Upper lobe of right lung (tissue), 1 donor: ENCODE data around the gene PPP2R2C. TPM values are rescaled to one million over a fixed set of nuclear protein-coding genes. Genes with fewer than 3 reads are reported as not detected.

Experiments used
- ATAC-seq: fragments of 200-7000 bp; cut with Tn5 transposase; one replicate; pipeline ENCODE4 v1.9.1; 2020; ENCODE audit warnings: mild to moderate bottlenecking, moderate library complexity
- DNase-seq: peaks from one replicate; pipeline ENCODE4 v3.0.0-alpha.2; 2020
- H3K27ac ChIP-seq: fragments of 200-600 bp; one replicate; pipeline ENCODE4 v1.8.0; 2022
- H3K27me3 ChIP-seq: fragments of 200-600 bp; one replicate; pipeline ENCODE4 v1.8.0; 2022; ENCODE audit warnings: mild to moderate bottlenecking
- H3K36me3 ChIP-seq: fragments of 200-600 bp; one replicate; pipeline ENCODE4 v1.8.0; 2022
- H3K4me1 ChIP-seq: fragments of 200-600 bp; one replicate; pipeline ENCODE4 v1.8.0; 2022
- H3K4me3 ChIP-seq: fragments of 200-600 bp; one replicate; pipeline ENCODE4 v1.8.0; 2022; ENCODE audit warnings: mild to moderate bottlenecking
- H3K9me3 ChIP-seq: fragments of 200-600 bp; one replicate; pipeline ENCODE4 v1.8.0; 2022
- intact Hi-C: fragments of 100-400 bp; cut with DNase I; formaldehyde crosslinking; loops from one replicate; pipeline ENCODE4 v1.11.0; 2022
- total RNA-seq: library from RNA; stranded (reverse); fragmentation: NEBNext Ultra II Directional; extraction: Animal tissue kit (Norgen Biotek cat#: 25700); gene quantifications from one replicate; pipeline ENCODE4 v1.2.1, GENCODE V29; 2021
- TF ChIP-seq, protein P1 (sequence below): fragments of 200-600 bp; IDR thresholded peaks from one replicate; pipeline ENCODE4 v1.8.0; 2022; ENCODE audit warnings: antibody characterized with exemption
- donor health status: DM: no; HTN: yes; CAD: no; lungs with severe emphysema.

The PPP2R2C gene
- total RNA-seq, 1 donor from 2014 or later: 0.09 TPM

DNA sequence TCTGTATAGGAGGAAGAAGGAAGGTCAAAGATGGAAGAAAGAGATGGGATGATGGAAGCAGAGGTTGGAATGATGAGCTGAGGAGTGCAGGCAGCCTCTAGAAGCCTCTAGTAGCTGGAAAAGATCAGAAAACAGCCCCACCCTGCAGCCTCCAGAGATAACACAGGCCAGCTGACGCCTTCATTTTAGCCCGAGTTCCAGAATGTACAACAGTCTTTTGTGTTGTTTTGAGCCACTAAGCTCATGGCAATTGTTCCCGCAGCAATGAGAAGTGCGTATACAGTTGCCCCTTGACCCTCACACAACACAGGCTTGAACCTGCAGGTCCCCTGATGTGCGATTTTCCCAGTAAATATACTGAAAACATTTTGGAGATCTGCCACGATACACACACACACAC is 130.7 kb downstream of the PPP2R2C start:
- Histone ChIP-seq H3K27me3 (peaks cover 39% of the 10 kb centered on the region), H3K9me3 (no peaks in the 10 kb centered on the region), H3K4me3 (no peak overlapping the region), H3K4me1 (no peaks in the 10 kb centered on the region), H3K27ac (no peak overlapping the region), H3K36me3 (no peaks in the 10 kb centered on the region)
- intact Hi-C loops: no loop called here
- ATAC-seq: no peak
- TF ChIP-seq, protein P1, sequence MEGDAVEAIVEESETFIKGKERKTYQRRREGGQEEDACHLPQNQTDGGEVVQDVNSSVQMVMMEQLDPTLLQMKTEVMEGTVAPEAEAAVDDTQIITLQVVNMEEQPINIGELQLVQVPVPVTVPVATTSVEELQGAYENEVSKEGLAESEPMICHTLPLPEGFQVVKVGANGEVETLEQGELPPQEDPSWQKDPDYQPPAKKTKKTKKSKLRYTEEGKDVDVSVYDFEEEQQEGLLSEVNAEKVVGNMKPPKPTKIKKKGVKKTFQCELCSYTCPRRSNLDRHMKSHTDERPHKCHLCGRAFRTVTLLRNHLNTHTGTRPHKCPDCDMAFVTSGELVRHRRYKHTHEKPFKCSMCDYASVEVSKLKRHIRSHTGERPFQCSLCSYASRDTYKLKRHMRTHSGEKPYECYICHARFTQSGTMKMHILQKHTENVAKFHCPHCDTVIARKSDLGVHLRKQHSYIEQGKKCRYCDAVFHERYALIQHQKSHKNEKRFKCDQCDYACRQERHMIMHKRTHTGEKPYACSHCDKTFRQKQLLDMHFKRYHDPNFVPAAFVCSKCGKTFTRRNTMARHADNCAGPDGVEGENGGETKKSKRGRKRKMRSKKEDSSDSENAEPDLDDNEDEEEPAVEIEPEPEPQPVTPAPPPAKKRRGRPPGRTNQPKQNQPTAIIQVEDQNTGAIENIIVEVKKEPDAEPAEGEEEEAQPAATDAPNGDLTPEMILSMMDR: no peak
- DNase-seq: no peak

DNA sequence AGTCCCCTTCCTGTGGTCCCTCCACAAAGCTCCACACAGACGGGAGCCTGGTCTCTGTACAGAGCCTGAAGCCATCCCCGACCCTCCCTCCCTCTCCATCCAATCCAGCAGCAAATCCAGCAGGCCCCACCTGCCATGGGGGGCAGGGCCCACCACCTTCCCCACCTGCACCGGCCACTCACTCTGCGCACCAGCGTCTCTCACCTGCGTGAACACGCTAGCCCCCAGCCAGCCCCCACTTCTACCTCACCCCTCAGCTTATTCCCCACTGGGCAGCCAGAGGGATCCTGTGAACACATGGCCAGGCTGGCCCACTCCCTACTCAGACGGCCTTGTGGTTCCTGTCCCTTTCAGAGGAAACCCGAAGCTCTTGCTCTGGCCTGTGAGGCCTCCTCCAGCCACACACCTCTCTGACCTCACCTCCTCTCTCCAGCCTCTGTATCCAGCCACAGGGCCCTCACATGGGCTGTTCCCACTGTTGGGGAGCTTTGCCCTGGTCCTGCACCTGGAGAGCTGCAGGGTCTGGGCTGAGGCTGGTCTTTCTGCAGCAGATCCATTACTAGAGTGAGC is 131.9 kb downstream of the PPP2R2C start:
- no peak overlapping the region for H3K4me3 ChIP-seq
- TF ChIP-seq, protein P1: no peak
- no peak for ATAC-seq
- no peaks in the 10 kb centered on the region for H3K9me3 ChIP-seq
- H3K36me3 ChIP-seq: no peaks in the 10 kb centered on the region
- H3K4me1 ChIP-seq: no peaks in the 10 kb centered on the region
- H3K27ac ChIP-seq: no peak overlapping the region
- DNase-seq: no peak
- intact Hi-C loops: no loop called here
- peaks cover 41% of the 10 kb centered on the region for H3K27me3 ChIP-seq

DNA sequence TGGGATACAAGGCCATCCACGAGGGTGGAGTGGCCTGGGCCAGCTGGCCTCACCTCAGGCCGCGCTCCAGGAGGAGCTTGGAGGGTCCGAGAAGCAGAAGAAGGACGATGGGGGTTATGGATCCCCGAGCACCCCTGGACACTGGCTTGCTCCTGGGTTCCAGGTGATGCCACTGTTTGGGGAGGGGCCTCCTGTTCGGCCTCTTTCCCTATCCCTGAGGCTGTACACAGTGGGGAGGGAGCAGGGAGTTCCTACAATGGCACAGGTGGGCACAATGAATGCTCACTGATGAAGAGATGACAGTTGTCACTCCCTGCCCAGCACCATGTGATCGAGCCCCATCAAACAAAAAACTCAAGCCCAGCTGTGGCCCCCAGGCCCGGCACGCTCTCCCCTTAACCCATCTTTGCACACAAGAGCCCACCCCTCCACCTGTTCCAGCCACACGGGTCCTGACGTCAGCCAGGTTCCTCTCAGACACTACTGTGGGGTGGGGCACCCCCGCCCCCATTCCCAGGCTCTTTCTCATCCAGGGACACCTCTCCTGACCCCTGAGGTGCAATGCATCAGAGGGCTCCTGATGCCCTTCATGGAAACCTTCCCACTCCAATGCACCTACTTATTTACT is 132.5 kb downstream of the PPP2R2C start:
- no peak for ATAC-seq
- no peak for DNase-seq

DNA sequence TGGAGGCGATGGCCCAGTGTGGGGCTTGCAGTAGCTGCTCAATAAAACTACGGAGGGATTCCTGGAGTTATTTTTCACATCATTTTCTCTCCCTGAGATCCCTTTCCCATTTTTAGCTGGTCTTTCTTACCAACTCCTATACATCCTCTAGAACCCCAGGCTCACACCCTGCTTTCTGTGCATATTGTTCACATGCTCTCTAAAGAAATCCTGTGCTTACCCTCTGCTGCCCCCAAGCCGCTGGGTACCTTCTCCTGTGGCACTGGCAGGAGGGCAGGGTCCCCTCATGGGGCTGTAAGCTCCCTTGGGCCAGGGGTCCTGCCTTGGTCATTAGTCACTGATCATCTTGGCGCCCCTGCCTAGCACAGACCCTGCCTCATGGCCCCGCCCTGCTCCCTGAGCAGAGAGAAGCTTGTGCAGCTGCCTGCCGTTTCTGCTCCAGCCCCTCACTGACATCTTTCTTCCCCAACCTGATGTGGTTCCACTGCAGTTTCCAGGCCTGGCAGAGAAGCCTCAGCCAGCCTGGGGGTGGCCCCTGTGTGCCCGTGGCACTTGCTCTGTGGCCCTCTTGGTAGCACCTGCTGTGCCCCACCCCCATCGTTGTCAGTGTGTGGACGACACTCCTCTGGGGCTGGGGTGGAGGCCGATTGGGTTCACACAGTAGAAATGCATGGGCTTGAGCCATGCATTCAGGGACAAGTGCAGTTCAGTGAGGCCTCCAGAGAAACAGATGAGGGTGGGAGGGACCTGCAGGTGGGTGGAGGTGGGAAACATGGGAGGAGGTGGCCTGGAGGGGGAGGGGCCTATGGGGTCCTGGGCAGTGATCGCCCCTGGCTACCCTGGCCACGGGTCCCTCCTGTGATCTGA is 133.2 kb downstream of the PPP2R2C start:
- intact Hi-C loops: no loop called here
- Histone ChIP-seq H3K36me3 (no peaks in the 10 kb centered on the region), H3K27ac (no peak overlapping the region), H3K4me3 (no peak overlapping the region), H3K9me3 (no peaks in the 10 kb centered on the region), H3K4me1 (no peaks in the 10 kb centered on the region), H3K27me3 (peaks cover 47% of the 10 kb centered on the region)
- ATAC-seq (no peak), DNase-seq (no peak)
- TF ChIP-seq, protein P1: no peak

More for the DNA sequence above, 132.5 kb downstream of the PPP2R2C start:
- peaks cover 47% of the 10 kb centered on the region for H3K27me3 ChIP-seq
- no peaks in the 10 kb centered on the region for H3K4me1 ChIP-seq
- H3K4me3 ChIP-seq: no peak overlapping the region
- no peaks in the 10 kb centered on the region for H3K9me3 ChIP-seq
- intact Hi-C loops: no loop called here
- H3K36me3 ChIP-seq: no peaks in the 10 kb centered on the region
- H3K27ac ChIP-seq: no peak overlapping the region
- TF ChIP-seq, protein P1: no peak

DNA sequence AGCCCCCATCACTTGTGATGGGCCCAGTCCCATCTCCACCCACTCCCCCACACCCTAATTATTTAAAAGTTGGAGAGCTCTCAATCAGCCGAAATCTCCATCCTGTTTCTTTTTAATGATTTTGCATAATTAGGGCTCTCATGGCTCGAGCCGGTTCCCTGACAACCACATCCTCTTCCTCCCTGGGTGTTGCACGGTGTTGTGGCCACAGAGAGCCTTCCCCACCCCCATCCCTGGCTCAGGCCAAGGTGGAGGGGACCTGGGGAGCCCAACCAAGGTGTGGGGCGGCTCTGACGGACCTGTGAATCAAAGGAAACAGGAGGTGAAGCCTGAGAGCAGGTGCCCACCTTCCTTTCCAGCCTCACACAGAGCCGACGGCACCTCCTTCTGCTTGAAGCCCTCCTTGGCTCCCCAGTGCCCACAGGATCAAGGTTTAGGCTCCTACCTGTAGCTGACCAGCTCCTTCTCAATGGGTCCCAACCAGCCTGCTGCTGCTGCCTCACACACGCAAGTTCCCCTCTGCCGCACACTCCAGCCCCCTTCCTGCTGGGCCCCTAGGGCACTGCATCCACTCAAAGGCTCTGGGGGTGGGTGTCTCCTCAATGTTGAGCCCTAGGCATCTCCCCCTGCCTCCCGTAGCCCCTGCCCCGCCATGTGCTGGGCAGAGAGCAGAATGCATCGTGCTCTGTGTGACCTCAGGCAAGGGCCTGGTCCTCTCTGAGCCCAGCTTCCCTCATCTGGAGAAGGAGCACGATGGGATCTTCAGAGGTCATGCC is 134.1 kb downstream of the PPP2R2C start:
- no peaks in the 10 kb centered on the region for H3K4me1 ChIP-seq
- no peak overlapping the region for H3K27ac ChIP-seq
- H3K27me3 ChIP-seq: peaks cover 47% of the 10 kb centered on the region
- H3K4me3 ChIP-seq: no peak overlapping the region
- TF ChIP-seq, protein P1: no peak
- no peaks in the 10 kb centered on the region for H3K9me3 ChIP-seq
- peak; percentile 13 for ATAC-seq
- intact Hi-C loops: no loop called here
- H3K36me3 ChIP-seq: no peaks in the 10 kb centered on the region
- no peak for DNase-seq
